H1 (cell line): ENCODE results near the gene AHI1. TPM values are rescaled to one million over a fixed set of nuclear protein-coding genes. Genes with fewer than 3 reads are reported as not detected.

Experiments
- CTCF ChIA-PET: fragments of 300-600 bp; sonication (Branson Sonifier 250); formaldehyde crosslinking; loops from one replicate; lab custom pipeline; 2021; ENCODE audit not compliant: partially characterized antibody; lab: Charles Lee
- POLR2A ChIA-PET: fragments of 300-600 bp; sonication (Branson Sonifier 250); formaldehyde crosslinking; loops from one replicate; lab custom pipeline; 2021; ENCODE audit warnings: inconsistent platforms; ENCODE audit not compliant: partially characterized antibody; lab: Charles Lee
- DNase-seq, 2 experiments: peaks; one replicate each; pipeline versions ENCODE4 v3.0.0 to v3.0.0-alpha.2; 2010 to 2022; ENCODE audit warnings: low spot score in 2 of 2, low read depth in 1 of 2, mixed read lengths in 1 of 2
- FAIRE-seq: peaks from 2 replicates; lab custom pipeline; 2011; peaks lifted over from hg19 to GRCh38; lab: Jason Lieb, UNC
- H2AFZ ChIP-seq: 2 replicates; pipeline ENCODE4 v1.8.1; 2012; ENCODE audit warnings: low read length, inconsistent platforms
- H2AK5ac ChIP-seq: 2 replicates; pipeline ENCODE4 v1.6.1; 2013; ENCODE audit warnings: low read depth, low read length
- H2BK120ac ChIP-seq: replicated peaks from 2 replicates; pipeline ENCODE3; 2013; ENCODE audit warnings: low read depth, low read length, inconsistent platforms
- H2BK12ac ChIP-seq: 2 replicates; pipeline ENCODE4 v1.6.1; 2013; ENCODE audit warnings: low read depth, low read length
- H2BK15ac ChIP-seq: 2 replicates; pipeline ENCODE4 v1.6.1; 2013; ENCODE audit warnings: low read length
- H2BK20ac ChIP-seq: 2 replicates; pipeline ENCODE4 v1.6.1; 2013; ENCODE audit warnings: low read length
- H2BK5ac ChIP-seq: 2 replicates; pipeline ENCODE4 v1.6.1; 2013; ENCODE audit warnings: low read depth, low read length
- H3K14ac ChIP-seq: 2 replicates; pipeline ENCODE4 v1.6.1; 2013; ENCODE audit warnings: inconsistent platforms; ENCODE audit not compliant: insufficient read length
- H3K18ac ChIP-seq: 2 replicates; pipeline ENCODE4 v1.6.1; 2013; ENCODE audit warnings: low read length; ENCODE audit errors: extremely low read depth
- H3K23ac ChIP-seq: 2 replicates; pipeline ENCODE4 v1.6.1; 2013; ENCODE audit warnings: inconsistent platforms; ENCODE audit not compliant: insufficient read length
- H3K23me2 ChIP-seq: 2 replicates; pipeline ENCODE4 v1.6.1; 2013; ENCODE audit warnings: low read depth, low read length
- H3K27ac ChIP-seq: 2 replicates; pipeline ENCODE4 v1.6.1; 2011; ENCODE audit warnings: low read depth, low read length, inconsistent platforms
- H3K27me3 ChIP-seq, 4 experiments: replicated peaks in 1 of 4; 1 replicate in 1 of 4; 2 replicates in 3 of 4; pipeline versions ENCODE4 v1.6.1 to v1.8.1; 2011 to 2013; ENCODE audit warnings: low read length in 3 of 4, mild to moderate bottlenecking in 3 of 4, inconsistent platforms in 2 of 4, mixed read lengths in 2 of 4, moderate library complexity in 1 of 4; ENCODE audit not compliant: control insufficient read depth in 3 of 4, insufficient read depth in 3 of 4; ENCODE audit errors: extremely low read depth in 1 of 4
- H3K36me3 ChIP-seq, 4 experiments: 2 replicates each; pipeline versions ENCODE4 v1.6.1 to v1.8.1; 2011 to 2013; ENCODE audit warnings: mild to moderate bottlenecking in 4 of 4, low read length in 3 of 4, moderate library complexity in 2 of 4, control low read depth in 1 of 4, inconsistent platforms in 1 of 4; ENCODE audit not compliant: insufficient read depth in 4 of 4, control insufficient read depth in 2 of 4
- H3K4ac ChIP-seq: replicated peaks from 2 replicates; pipeline ENCODE3; 2013; ENCODE audit warnings: low read length, low read depth, mixed read lengths, inconsistent platforms; ENCODE audit not compliant: insufficient read length
- H3K4me1 ChIP-seq, 4 experiments: replicated peaks in 1 of 4; 1 replicate in 1 of 4; 2 replicates in 3 of 4; pipeline versions ENCODE4 v1.6.1 to v1.8.1; 2011 to 2013; ENCODE audit warnings: low read length in 3 of 4, inconsistent platforms in 2 of 4, mixed read lengths in 1 of 4; ENCODE audit not compliant: insufficient read depth in 4 of 4, control insufficient read depth in 3 of 4
- H3K4me2 ChIP-seq, 2 experiments: 2 replicates each; pipeline versions ENCODE4 v1.6.1 to v1.8.1; 2011 to 2013; ENCODE audit warnings: low read depth in 2 of 2, low read length in 2 of 2, control low read depth in 1 of 2, inconsistent platforms in 1 of 2, mild to moderate bottlenecking in 1 of 2; ENCODE audit not compliant: insufficient read depth in 1 of 2
- H3K4me3 ChIP-seq, 4 experiments: fragments of 200-600, 300-600 bp in 1 of 4; sonication (generic), shearing (Covaris generic), sonication (Bioruptor Twin) in 1 of 4; 2 replicates each; pipeline versions ENCODE4 v1.5.1 to v1.8.1; 2011 to 2016; ENCODE audit warnings: low read length in 4 of 4, low read depth in 3 of 4, control low read depth in 2 of 4, inconsistent platforms in 2 of 4, mild to moderate bottlenecking in 2 of 4, mixed read lengths in 1 of 4, moderate library complexity in 1 of 4; ENCODE audit not compliant: insufficient read depth in 2 of 4; ENCODE audit errors: extremely low read depth in 1 of 4
- H3K56ac ChIP-seq: replicated peaks from 2 replicates; pipeline ENCODE3; 2013; ENCODE audit warnings: low read depth, mild to moderate bottlenecking, mixed read lengths, low read length, inconsistent platforms; ENCODE audit not compliant: insufficient read length
- H3K79me1 ChIP-seq: 2 replicates; pipeline ENCODE4 v1.6.1; 2013; ENCODE audit warnings: low read depth, low read length, control low read depth
- H3K79me2 ChIP-seq, 2 experiments: 2 replicates each; pipeline versions ENCODE4 v1.6.1 to v1.8.1; 2012 to 2013; ENCODE audit warnings: low read length in 2 of 2, mild to moderate bottlenecking in 2 of 2, inconsistent platforms in 1 of 2; ENCODE audit not compliant: insufficient read depth in 2 of 2, control insufficient read depth in 1 of 2
- H3K9ac ChIP-seq, 4 experiments: replicated peaks in 1 of 4; 1 replicate in 1 of 4; 2 replicates in 3 of 4; pipeline versions ENCODE4 v1.6.1 to v1.8.1; 2011 to 2013; ENCODE audit warnings: low read depth in 3 of 4, low read length in 3 of 4, control low read depth in 2 of 4, mild to moderate bottlenecking in 2 of 4, moderate library complexity in 2 of 4, inconsistent platforms in 1 of 4; ENCODE audit errors: extremely low read depth in 1 of 4
- H3K9me3 ChIP-seq, 2 experiments: 2 replicates each; pipeline versions ENCODE4 v1.6.1 to v1.8.1; 2012 to 2013; ENCODE audit warnings: mild to moderate bottlenecking in 2 of 2, moderate library complexity in 2 of 2, control low read depth in 1 of 2, inconsistent platforms in 1 of 2, low read depth in 1 of 2, low read length in 1 of 2, mixed read lengths in 1 of 2; ENCODE audit not compliant: insufficient read depth in 2 of 2
- H4K20me1 ChIP-seq, 2 experiments: replicated peaks in 1 of 2; 2 replicates each; pipeline versions ENCODE3 to v1.8.1; 2011 to 2013; ENCODE audit warnings: inconsistent platforms in 2 of 2, low read length in 2 of 2, mild to moderate bottlenecking in 1 of 2; ENCODE audit not compliant: insufficient read depth in 2 of 2, control insufficient read depth in 1 of 2
- H4K5ac ChIP-seq: 2 replicates; pipeline ENCODE4 v1.6.1; 2013; ENCODE audit warnings: low read length, low read depth, mixed read lengths, inconsistent platforms; ENCODE audit not compliant: insufficient read length
- H4K8ac ChIP-seq: 2 replicates; pipeline ENCODE4 v1.8.0; 2013; ENCODE audit warnings: mild to moderate bottlenecking, moderate library complexity, low read length, inconsistent platforms; ENCODE audit not compliant: insufficient read depth; ENCODE audit errors: extremely low read depth
- H4K91ac ChIP-seq: replicated peaks from 2 replicates; pipeline ENCODE3; 2013; ENCODE audit warnings: low read length, mixed read lengths, inconsistent platforms; ENCODE audit not compliant: insufficient read length
- CBX5 ChIP-seq: fragments of 300-800, 300-1000 bp; sonication (generic); IDR thresholded peaks from 2 replicates; pipeline ENCODE4 v1.7.1; 2016; ENCODE audit warnings: antibody characterized with exemption, low read length, low read depth
- FOSL1 ChIP-seq: IDR thresholded peaks from 2 replicates; pipeline ENCODE4 v1.6.1; 2011; ENCODE audit warnings: mild to moderate bottlenecking, low read depth, low read length, moderate library complexity; ENCODE audit not compliant: insufficient read depth
- GTF2F1 ChIP-seq: IDR thresholded peaks from 2 replicates; pipeline ENCODE4 v1.6.1; 2012; ENCODE audit warnings: low read depth, low read length, improper control_type of control experiment, borderline replicate concordance
- ZNF274 ChIP-seq: IDR thresholded peaks from 2 replicates; pipeline ENCODE4 v1.7.0; 2012; ENCODE audit warnings: low read length, borderline replicate concordance; ENCODE audit errors: extremely low read depth
- WGBS, 2 experiments: shearing (Covaris generic) in 1 of 2; methylation state at CpG; one replicate each; pipeline versions ENCODE4 v1.1.6 to v1.1.7; 2013 to 2015; ENCODE audit warnings: low lambda C conversion rate in 2 of 2, mixed read lengths in 2 of 2, inconsistent platforms in 1 of 2, low coverage in 1 of 2, missing lambda C conversion rate in 1 of 2; ENCODE audit not compliant: insufficient replicate concordance in 2 of 2, insufficient coverage in 1 of 2, insufficient read length in 1 of 2; ENCODE audit errors: extremely low coverage in 1 of 2, missing lambda C conversion rate in 1 of 2; 5-methylcytosine and 5-hydroxymethylcytosine counted together
- polyA plus RNA-seq, 7 experiments: library from polyadenylated mRNA; depleted of rRNA in 3 of 7; stranded (reverse) in 5 of 7; unstranded in 2 of 7; fragments of >200 nt in 5 of 7; fragments of 200-250 nt in 2 of 7; gene quantifications; 1 replicate in 5 of 7; 2 replicates in 1 of 7; 4 replicates in 1 of 7; pipeline versions ENCODE4 v1.2.1 to v1.2.3, GENCODE V29; 2011 to 2013; ENCODE audit warnings: missing spikeins in 2 of 7, mixed read lengths in 2 of 7
- total RNA-seq: library from RNA; stranded (reverse); fragmentation: NEBNext Ultra II Directional; extraction: Animal tissue kit (Norgen Biotek cat#: 25700); gene quantifications from 2 replicates; pipeline ENCODE4 v1.2.1, GENCODE V29; 2021

AHI1 gene
- total and polyA plus RNA-seq, 2 of the 8 experiments (the other 6 are each of a cell fraction or from before 2014, with no cell fraction given), result 4.2 to 19.6 TPM

DNA sequence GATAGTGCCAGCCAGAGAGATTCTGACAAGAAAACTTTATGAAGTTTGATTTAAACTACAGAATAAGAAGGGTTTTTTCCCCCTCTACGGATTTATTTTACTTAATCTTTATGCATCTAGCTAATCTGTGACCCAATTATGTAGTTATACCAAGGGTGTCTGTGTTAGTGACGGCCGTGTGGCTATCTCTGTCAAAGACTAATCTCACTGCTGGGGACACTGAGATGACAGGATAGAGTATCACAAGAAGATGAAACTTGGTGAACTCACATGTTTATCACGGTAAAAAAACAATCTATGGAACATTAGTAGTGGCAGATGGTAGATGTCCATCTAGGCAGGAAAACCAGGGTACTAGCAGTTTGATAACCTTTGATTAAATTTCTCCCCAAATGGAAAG lies 149.7 kb downstream of the AHI1 start:
- no peaks in the 10 kb centered on the region for H3K9me3 ChIP-seq
- H3K14ac ChIP-seq, result no peak overlapping the region
- H2AK5ac ChIP-seq, result no peak overlapping the region
- H2BK5ac ChIP-seq, result no peak overlapping the region
- H3K27ac ChIP-seq, result no peak overlapping the region
- CTCF ChIA-PET, result interaction anchor here (0.7 to 1.0 kb wide), 2 partner anchors 71 to 128 kb away, joined by 3 to 4 read pairs; no protein-coding TSS in a partner anchor
- H3K27me3 ChIP-seq, result no peaks in the 10 kb centered on the region
- no peak overlapping the region for H4K8ac ChIP-seq
- no peaks in the 10 kb centered on the region for H3K79me1 ChIP-seq
- POLR2A ChIA-PET, result no interaction called here
- no peak overlapping the region for H2BK12ac ChIP-seq
- H4K20me1 ChIP-seq, result no peaks in the 10 kb centered on the region
- H3K79me2 ChIP-seq, result no peaks in the 10 kb centered on the region
- no peak overlapping the region for H2AFZ ChIP-seq
- H3K18ac ChIP-seq, result no peak overlapping the region
- WGBS, 2 experiments, result 92% methylated on average over 4 of the region's 4 CpGs; no CpG with 5 or more reads in 1 of the 2 experiments
- no peak overlapping the region for H2BK15ac ChIP-seq
- no peak overlapping the region for H2BK120ac ChIP-seq
- H3K23ac ChIP-seq, result no peak overlapping the region
- H2BK20ac ChIP-seq, result no peak overlapping the region
- no peaks in the 10 kb centered on the region for H3K23me2 ChIP-seq
- TF ChIP-seq CBX5, result no peak
- TF ChIP-seq ZNF274, result no peak
- no peak for TF ChIP-seq FOSL1
- no peak for TF ChIP-seq GTF2F1
- H3K4me2 ChIP-seq, result no peak overlapping the region
- no peak overlapping the region for H4K91ac ChIP-seq
- DNase-seq (no peak), FAIRE-seq (no peak)
- H3K4me1 ChIP-seq, result no peaks in the 10 kb centered on the region
- no peak overlapping the region for H3K4me3 ChIP-seq
- H4K5ac ChIP-seq, result no peak overlapping the region
- no peak overlapping the region for H3K9ac ChIP-seq
- H3K4ac ChIP-seq, result no peak overlapping the region
- no peak overlapping the region for H3K56ac ChIP-seq
- H3K36me3 ChIP-seq, result no peaks in the 10 kb centered on the region
